Activated CD8-positive, alpha-beta memory T cell treated with anti-CD3 and anti-CD28 coated beads, Interleukin-2, amount 10 ng/mL, durations not matched to agents 7 days and 5 days (primary cell): ENCODE measurements around the gene LGI4. TPM values are rescaled to one million over a fixed set of nuclear protein-coding genes. Genes with fewer than 3 reads are reported as not detected.

ENCODE experiments used
- ATAC-seq: fragments of 150-1000 bp; cut with Tn5 transposase; one replicate; pipeline ENCODE4 v1.10.0; 2021; ENCODE audit warnings: moderate library complexity
- CTCF ChIA-PET: fragments of 350-600 bp; sonication (Branson Sonifier 250); formaldehyde crosslinking; loops from one replicate; lab custom pipeline; 2021; ENCODE audit warnings: antibody characterized with exemption; lab: Charles Lee
- DNase-seq: peaks from one replicate; pipeline ENCODE4 v3.0.0-alpha.2; 2020
- H3K27ac Mint-ChIP-seq: one replicate; pipeline ENCODE4 v1.8.0; 2021; ENCODE audit warnings: mild to moderate bottlenecking, mixed read lengths
- H3K27me3 Mint-ChIP-seq: one replicate; pipeline ENCODE4 v1.8.0; 2021; ENCODE audit warnings: mixed read lengths
- H3K36me3 Mint-ChIP-seq: one replicate; pipeline ENCODE4 v1.8.0; 2021; ENCODE audit warnings: mild to moderate bottlenecking, mixed read lengths
- H3K4me1 Mint-ChIP-seq: one replicate; pipeline ENCODE4 v1.8.0; 2021; ENCODE audit warnings: mixed read lengths
- H3K4me3 Mint-ChIP-seq: one replicate; pipeline ENCODE4 v1.8.0; 2021; ENCODE audit warnings: mild to moderate bottlenecking, moderate library complexity, mixed read lengths
- H3K9me3 Mint-ChIP-seq: one replicate; pipeline ENCODE4 v1.8.0; 2022; ENCODE audit warnings: low read depth, mixed read lengths
- total RNA-seq, 2 experiments: library from RNA; stranded (reverse); gene quantifications; one replicate each; pipeline ENCODE4 v1.2.3, GENCODE V29; 2021

LGI4 gene
- total RNA-seq: not detected

GRCh38 chr19:35134601-35135242, at the start of gene LGI4:
Gene LGI4, minus strand, starts transcription at chr19:35135059. Its CDS starts 379 bp downstream, at chr19:35134680.
- H3K9me3 Mint-ChIP-seq: no peaks in the 10 kb centered on the region
- no peak within 1 kb of the TSS for H3K4me3 Mint-ChIP-seq
- no peak for DNase-seq
- no peaks in the 10 kb centered on the region for H3K36me3 Mint-ChIP-seq
- H3K4me1 Mint-ChIP-seq: peaks cover 5% of the 10 kb centered on the region
- H3K27ac Mint-ChIP-seq: no peak within 1 kb of the TSS
- H3K27me3 Mint-ChIP-seq: peaks cover 6% of the 10 kb centered on the region
- CTCF ChIA-PET: interaction anchor here (0.8 to 3.6 kb wide), 14 partner anchors 9 to 360 kb away, joined by 3 to 24 read pairs (median 5); partner anchors contain the start of genes FXYD3 and FXYD5
- ATAC-seq: no peak

GRCh38 chr19:35184267-35184666, 49.4 kb upstream of the LGI4 start:
- peaks cover 2% of the 10 kb centered on the region for H3K27me3 Mint-ChIP-seq
- ATAC-seq: no peak
- H3K4me1 Mint-ChIP-seq: peaks cover 6% of the 10 kb centered on the region
- CTCF ChIA-PET: interaction anchor here (2.3 kb wide), 1 partner anchor 27 kb away, joined by 6 read pairs; no protein-coding TSS in a partner anchor
- peaks cover 2% of the 10 kb centered on the region for H3K36me3 Mint-ChIP-seq
- no peak for DNase-seq
- no peak overlapping the region for H3K4me3 Mint-ChIP-seq
- peaks cover 2% of the 10 kb centered on the region for H3K9me3 Mint-ChIP-seq
- no peak overlapping the region for H3K27ac Mint-ChIP-seq

GRCh38 chr19:35181387-35181786, 46.5 kb upstream of the LGI4 start:
- Mint-ChIP-seq H3K9me3 (peaks cover 5% of the 10 kb centered on the region), H3K4me3 (no peak overlapping the region), H3K36me3 (peaks cover 4% of the 10 kb centered on the region), H3K4me1 (peaks cover 9% of the 10 kb centered on the region), H3K27me3 (no peaks in the 10 kb centered on the region), H3K27ac (no peak overlapping the region)
- CTCF ChIA-PET: interaction anchor here (0.8 to 1.6 kb wide), 4 partner anchors 28 to 153 kb away, joined by 3 to 5 read pairs (median 4); partner anchors contain the start of gene FXYD5
- ATAC-seq: no peak
- DNase-seq: no peak

DNA sequence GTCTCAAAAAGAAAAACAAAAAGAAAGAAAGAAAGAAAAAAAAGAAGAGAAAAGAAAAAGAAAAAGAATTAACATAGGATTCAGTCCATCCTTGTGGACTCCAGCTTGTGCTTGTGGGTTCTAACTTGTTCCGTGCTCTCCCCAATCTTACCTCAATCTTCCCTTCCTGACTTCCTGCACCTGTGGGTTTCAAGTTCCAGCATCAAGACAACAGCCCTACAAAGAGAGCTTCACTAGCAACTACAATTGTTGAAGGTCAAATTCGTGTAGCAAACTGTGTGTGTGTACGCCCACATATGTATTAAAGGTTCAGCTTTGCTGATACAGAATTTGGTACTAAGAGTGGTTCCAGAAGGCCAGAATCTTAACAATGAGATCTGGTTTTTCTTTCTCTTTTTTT, 45.0 kb upstream of the LGI4 start:
- peaks cover 9% of the 10 kb centered on the region for H3K4me1 Mint-ChIP-seq
- H3K4me3 Mint-ChIP-seq: no peak overlapping the region
- H3K9me3 Mint-ChIP-seq: peaks cover 5% of the 10 kb centered on the region
- ATAC-seq: no peak
- H3K27me3 Mint-ChIP-seq: no peaks in the 10 kb centered on the region
- H3K27ac Mint-ChIP-seq: no peak overlapping the region
- peaks cover 4% of the 10 kb centered on the region for H3K36me3 Mint-ChIP-seq
- CTCF ChIA-PET: interaction anchor here (0.6 to 1.0 kb wide), 4 partner anchors 28 to 284 kb away, joined by 3 read pairs; no protein-coding TSS in a partner anchor
- DNase-seq: no peak

- ATAC-seq (no peak), DNase-seq (no peak)
- Mint-ChIP-seq H3K4me3 (no peak overlapping the region), H3K4me1 (peaks cover 9% of the 10 kb centered on the region), H3K36me3 (peaks cover 5% of the 10 kb centered on the region), H3K27me3 (no peaks in the 10 kb centered on the region), H3K9me3 (peaks cover 5% of the 10 kb centered on the region), H3K27ac (no peak overlapping the region)
- CTCF ChIA-PET: interaction anchor here (1.2 to 1.4 kb wide), 2 partner anchors 37 to 43 kb away, joined by 3 read pairs; no protein-coding TSS in a partner anchor
Measured at GRCh38 chr19:35178701-35179100, 43.8 kb upstream of the LGI4 start.

DNA sequence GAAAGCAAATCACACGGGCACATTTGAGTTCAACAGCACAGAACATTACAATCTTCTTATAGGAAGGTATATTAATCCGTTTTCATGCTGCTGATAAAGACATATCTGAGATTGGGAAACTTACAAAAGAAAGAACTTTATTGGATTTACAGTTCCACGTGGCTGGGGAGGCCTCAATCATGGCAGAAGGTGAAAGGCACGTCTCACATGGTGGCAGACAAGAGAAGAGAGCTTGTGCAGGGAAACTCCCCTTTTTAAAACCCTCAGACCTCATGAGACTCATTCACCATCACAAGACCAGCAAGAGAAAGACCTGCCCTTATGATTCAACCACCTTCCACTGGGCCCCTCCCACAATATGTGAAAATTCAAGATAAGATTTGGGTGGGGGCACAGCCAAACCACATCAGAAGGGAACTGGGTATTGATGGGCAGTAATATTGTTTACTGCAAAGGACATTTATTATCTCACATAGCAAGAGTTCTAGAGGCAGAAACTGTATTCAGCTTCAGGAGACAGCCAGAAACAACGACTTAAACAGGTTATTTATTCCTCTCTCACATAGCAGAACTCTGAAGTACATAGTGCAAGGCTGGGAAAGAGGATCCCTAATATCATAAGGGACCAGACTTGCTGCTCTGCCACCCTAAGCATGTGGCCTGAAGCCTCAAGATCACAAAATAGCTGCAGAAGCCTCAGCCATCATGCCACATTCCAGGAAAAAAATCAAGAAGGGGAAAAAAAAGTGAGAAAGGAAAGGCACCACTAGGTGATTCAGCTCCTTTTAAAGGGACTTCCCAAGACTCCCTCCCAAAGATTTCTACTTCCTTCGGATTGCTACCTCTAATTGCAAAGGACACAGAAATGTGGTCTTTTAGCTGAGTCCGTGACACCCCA, 42.8 kb upstream of the LGI4 start:
- Mint-ChIP-seq H3K9me3 (peaks cover 3% of the 10 kb centered on the region), H3K4me3 (no peak overlapping the region)
- CTCF ChIA-PET: interaction anchor here (1.1 to 1.4 kb wide), 3 partner anchors 11 to 42 kb away, joined by 3 read pairs; no protein-coding TSS in a partner anchor

GRCh38 chr19:35176181-35176570, 41.3 kb upstream of the LGI4 start:
- Mint-ChIP-seq H3K27ac (no peak overlapping the region), H3K27me3 (no peaks in the 10 kb centered on the region), H3K36me3 (peaks cover 19% of the 10 kb centered on the region), H3K9me3 (peaks cover 3% of the 10 kb centered on the region), H3K4me1 (peaks cover 14% of the 10 kb centered on the region), H3K4me3 (no peak overlapping the region)
- DNase-seq (no peak), ATAC-seq (no peak)
- CTCF ChIA-PET: interaction anchor here (1.7 kb wide), 1 partner anchor 23 kb away, joined by 4 read pairs; no protein-coding TSS in a partner anchor

More for the DNA sequence above, 42.8 kb upstream of the LGI4 start:
- no peak for ATAC-seq
- peaks cover 9% of the 10 kb centered on the region for H3K4me1 Mint-ChIP-seq
- H3K36me3 Mint-ChIP-seq: peaks cover 8% of the 10 kb centered on the region
- H3K27me3 Mint-ChIP-seq: no peaks in the 10 kb centered on the region
- no peak for DNase-seq
- H3K27ac Mint-ChIP-seq: no peak overlapping the region

GRCh38 chr19:35174226-35174625, 39.4 kb upstream of the LGI4 start:
- peaks cover 32% of the 10 kb centered on the region for H3K36me3 Mint-ChIP-seq
- DNase-seq: no peak
- CTCF ChIA-PET: interaction anchor here (1.0 to 1.3 kb wide), 2 partner anchors 15 to 26 kb away, joined by 3 read pairs; no protein-coding TSS in a partner anchor
- H3K27ac Mint-ChIP-seq: peak overlapping the region; percentile 51
- H3K27me3 Mint-ChIP-seq: no peaks in the 10 kb centered on the region
- no peak for ATAC-seq
- H3K4me1 Mint-ChIP-seq: peaks cover 10% of the 10 kb centered on the region
- H3K9me3 Mint-ChIP-seq: peaks cover 3% of the 10 kb centered on the region
- H3K4me3 Mint-ChIP-seq: no peak overlapping the region

- no peak for DNase-seq
- peaks cover 48% of the 10 kb centered on the region for H3K36me3 Mint-ChIP-seq
- H3K9me3 Mint-ChIP-seq: no peaks in the 10 kb centered on the region
- peak; percentile 55 for ATAC-seq
- CTCF ChIA-PET: interaction anchor here (0.7 to 2.2 kb wide), 5 partner anchors 17 to 40 kb away, joined by 3 to 9 read pairs (median 4); no protein-coding TSS in a partner anchor
- H3K27ac Mint-ChIP-seq: peak overlapping the region; percentile 63
- H3K4me1 Mint-ChIP-seq: peaks cover 20% of the 10 kb centered on the region
- no peak overlapping the region for H3K4me3 Mint-ChIP-seq
- no peaks in the 10 kb centered on the region for H3K27me3 Mint-ChIP-seq
Measured at GRCh38 chr19:35171730-35172129, 36.9 kb upstream of the LGI4 start.

DNA sequence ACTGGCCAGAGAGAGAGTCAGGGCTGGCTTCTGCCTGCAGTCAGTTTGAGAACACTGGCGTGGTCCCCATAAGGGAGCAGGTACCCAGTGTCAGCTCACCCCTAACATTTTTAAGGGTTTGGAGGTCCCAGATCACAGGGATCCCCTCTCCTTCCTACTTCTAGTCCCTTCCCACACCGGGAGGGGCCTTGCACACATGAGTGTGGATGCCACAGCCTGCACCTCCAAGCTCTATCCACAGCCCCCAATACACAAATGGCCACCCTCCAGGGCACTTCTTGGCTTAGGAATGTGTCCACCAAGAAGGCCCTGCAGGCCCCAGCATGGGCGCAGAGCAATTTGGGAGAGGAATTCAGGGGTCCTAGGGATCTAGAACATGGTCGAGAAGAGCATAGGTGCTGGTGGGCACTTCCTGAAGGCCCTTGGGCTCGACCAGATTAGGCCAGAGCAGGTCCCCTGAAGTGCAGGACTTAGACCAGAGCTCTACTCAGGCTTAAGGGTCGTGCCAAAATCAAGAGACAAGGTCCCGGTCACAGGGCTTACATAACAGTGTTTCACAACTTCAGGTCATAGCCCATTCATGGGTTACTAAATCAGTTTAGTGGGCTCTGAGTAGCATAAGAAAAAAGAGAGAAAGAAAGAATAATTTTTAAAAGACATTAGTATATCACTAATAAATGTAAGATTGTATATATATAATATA, 35.7 kb upstream of the LGI4 start:
- Mint-ChIP-seq H3K27me3 (no peaks in the 10 kb centered on the region), H3K4me1 (peaks cover 28% of the 10 kb centered on the region), H3K36me3 (peaks cover 60% of the 10 kb centered on the region), H3K9me3 (peaks cover 8% of the 10 kb centered on the region), H3K27ac (no peak overlapping the region), H3K4me3 (no peak overlapping the region)
- ATAC-seq (no peak), DNase-seq (no peak)
- CTCF ChIA-PET: interaction anchor here (1.5 kb wide), 1 partner anchor 16 kb away, joined by 4 read pairs; the partner anchor contains the start of gene FXYD5

DNA sequence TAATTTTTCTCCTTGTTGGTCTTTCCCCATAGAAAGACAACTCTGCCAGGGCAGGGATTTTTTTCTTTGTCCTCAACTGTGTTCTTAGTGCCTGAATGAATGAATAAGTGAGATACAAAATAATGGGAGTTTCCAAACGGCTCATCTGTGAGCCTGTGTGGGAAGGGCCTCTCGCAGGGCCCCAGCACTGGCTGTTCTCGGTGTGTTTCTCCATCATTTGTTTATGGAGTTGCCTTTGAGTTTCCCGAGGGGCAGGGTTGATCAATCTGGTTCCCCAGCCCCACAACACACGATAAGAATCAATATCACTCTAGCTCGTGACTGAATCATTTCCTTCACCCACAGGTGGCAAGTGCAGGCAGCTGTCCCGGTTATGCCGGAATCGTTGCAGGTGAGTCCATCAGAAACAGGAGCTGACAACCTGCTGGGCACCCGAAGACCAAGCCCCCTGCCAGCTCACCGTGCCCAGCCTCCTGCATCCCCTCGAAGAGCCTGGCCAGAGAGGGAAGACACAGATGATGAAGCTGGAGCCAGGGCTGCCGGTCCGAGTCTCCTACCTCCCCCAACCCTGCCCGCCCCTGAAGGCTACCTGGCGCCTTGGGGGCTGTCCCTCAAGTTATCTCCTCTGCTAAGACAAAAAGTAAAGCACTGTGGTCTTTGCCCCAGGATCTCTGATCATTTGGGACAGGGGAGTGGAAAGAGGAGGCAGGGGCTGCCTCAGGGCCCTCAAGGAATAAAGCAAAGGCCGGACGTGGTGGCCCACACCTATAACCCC, 34.5 kb upstream of the LGI4 start:
- no peak for ATAC-seq
- Mint-ChIP-seq H3K4me3 (no peak overlapping the region), H3K4me1 (peaks cover 28% of the 10 kb centered on the region), H3K27ac (no peak overlapping the region), H3K36me3 (peaks cover 71% of the 10 kb centered on the region), H3K9me3 (peaks cover 10% of the 10 kb centered on the region), H3K27me3 (no peaks in the 10 kb centered on the region)
- no peak for DNase-seq
- CTCF ChIA-PET: interaction anchor here (1.3 kb wide), 1 partner anchor 9 kb away, joined by 4 read pairs; no protein-coding TSS in a partner anchor

- no peak for ATAC-seq
- Mint-ChIP-seq H3K36me3 (peaks cover 81% of the 10 kb centered on the region), H3K27ac (peak overlapping the region; percentile 26), H3K9me3 (peaks cover 16% of the 10 kb centered on the region), H3K4me1 (peaks cover 28% of the 10 kb centered on the region), H3K27me3 (no peaks in the 10 kb centered on the region), H3K4me3 (no peak overlapping the region)
- CTCF ChIA-PET: interaction anchor here (0.9 to 1.1 kb wide), 2 partner anchors 27 to 32 kb away, joined by 3 read pairs; no protein-coding TSS in a partner anchor
- no peak for DNase-seq
Measured at GRCh38 chr19:35168196-35168595, 33.3 kb upstream of the LGI4 start.
